ENCODE measurements around the gene TTLL11.

- TF ChIP-seq POLR2A (IDR thresholded peaks at IDR 0.05) (no peak), CTCF (IDR thresholded peaks at IDR 0.05) (no peak)
Observed at GRCh38 chr9:122080986-122081385, 12.1 kb downstream of the TTLL11 start.
